ENCODE measurements around the gene CCNK.

The CCNK gene

DNA sequence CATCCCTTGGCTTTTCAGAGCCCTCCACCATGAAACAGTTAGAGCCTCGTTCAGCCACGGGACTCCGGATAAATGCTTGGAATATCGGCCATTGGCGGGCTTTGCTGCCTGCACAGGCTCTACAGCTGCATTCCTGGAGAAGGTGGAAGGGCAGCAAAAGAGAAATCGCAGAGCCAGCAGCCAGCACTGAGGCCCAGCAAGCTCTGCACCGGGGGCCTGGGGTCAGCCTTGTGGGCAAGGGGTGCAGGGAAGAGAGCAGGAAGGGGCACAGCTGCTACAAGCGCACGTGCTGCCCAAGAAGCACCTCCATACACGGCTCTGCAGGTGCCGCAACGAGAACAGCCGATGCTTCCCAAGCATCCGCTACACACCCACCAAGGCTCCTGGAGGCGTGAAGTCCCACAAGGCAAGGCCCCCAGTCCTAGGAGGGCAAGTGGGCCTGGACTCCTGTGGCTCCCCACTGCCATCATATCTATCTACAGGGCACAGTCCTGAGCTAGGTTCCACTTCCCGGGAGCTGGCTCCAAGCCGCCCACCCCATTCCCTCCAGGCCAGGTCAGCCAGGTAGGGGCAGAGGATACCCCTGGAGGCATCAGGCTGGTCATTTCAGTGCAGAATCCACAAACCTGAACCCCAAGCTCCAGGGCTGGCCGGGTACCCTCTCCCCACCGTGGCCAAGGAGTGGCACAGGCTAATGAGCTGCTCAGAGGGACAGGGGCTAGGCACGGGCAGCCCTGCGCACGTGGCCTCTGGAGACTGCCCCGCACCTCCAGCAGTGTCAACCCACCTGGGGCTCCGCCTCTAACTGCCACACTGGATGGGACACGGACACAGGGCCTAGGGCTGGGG is 40.2 kb downstream of the CCNK start:
- DNase-seq = no peak

DNA sequence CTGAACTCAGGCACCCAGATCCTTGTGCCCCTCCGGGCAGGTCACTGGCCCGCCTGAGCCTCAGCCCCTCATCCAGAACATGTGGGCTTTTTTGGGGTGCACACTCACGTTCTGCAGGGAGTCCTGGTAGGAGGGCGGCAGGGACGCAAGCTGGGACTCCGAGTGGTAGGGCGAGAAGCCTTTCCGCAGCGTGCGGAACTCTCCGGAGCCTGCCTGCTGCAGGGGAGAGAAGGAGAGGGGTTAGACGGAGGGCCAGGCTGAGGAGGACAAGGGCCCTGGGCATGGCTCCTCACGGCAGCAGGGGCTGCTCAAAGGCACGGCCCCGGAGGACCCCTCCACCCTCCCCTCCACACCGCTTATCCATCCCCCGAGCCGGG is 40.8 kb downstream of the CCNK start:
- no peak for DNase-seq

DNA sequence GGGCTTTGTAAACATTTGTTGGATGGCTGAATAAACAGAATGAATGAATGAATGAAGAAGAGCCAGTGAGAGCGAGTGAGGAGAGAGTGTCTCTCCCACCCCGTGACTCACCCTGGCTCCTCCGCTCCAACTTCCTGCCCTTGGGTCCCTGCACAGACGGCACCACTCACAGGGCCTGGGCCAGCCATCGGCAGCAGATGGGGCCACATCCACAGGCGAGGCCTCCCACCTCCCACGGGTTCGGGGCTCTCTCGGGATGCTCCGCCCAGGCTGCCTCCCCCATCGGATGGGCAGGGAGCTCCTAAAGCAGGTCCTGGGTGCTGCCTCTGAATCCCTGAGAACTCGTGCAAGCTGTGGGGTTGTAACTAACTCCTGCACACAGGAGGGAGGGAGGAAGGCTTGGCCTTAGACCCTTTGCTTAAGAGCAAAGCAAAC is 41.3 kb downstream of the CCNK start:
- DNase-seq = no peak

DNA sequence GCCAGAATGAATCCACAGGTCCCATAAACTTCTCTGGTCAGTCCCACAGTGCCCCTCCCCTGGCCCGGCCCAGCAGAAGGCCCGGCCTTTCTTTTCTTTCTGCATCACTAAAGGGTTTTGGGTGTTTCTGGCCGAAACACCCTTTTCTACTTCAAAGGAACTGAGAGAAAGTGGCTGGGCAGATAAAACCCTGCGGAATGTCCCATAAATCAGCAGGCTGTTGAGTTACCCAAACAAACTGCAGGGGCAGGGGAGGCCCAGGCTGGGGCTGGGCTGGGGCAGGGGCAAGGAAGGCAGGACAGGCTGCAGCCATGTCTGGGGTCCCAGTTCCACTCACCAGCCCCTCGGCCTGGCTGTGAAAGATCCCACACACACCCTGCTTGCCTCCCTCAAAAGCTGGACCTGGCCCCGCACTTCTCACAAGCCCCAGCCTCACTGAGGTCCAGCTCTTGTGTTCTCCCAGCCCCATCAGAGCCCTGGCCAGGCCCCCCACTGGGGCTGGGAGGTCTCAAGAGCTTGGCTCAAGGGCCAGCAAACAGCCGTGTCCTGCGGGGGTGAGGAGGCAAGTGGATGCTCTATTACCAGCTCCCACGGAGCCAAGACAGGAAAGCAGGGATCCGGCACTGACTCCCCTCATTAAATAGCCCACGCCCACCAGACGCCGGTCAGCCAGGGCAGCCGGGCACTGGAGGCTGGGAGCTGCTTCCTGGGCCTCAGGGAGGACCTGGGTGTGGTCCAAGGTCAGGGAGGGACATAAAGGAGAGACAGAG is 41.9 kb downstream of the CCNK start:
- DNase-seq = no peak

DNA sequence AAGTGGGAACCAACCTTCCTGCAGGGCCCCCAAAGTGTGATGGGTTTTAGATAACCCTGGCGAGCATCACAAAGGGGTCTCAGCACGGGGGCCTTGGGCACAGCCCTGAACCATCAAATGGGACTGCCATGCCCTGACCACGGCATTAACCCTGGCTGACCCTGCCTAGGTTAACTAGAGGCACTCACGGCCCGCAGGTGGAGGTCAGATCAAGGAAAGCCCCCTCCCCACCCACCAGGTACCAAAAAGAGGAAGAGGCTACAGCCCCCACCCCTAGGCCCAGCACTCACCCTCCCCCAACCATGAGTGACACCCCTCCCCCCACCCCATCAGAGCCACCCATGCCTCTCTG is 42.5 kb downstream of the CCNK start:
- no peak for DNase-seq

DNA sequence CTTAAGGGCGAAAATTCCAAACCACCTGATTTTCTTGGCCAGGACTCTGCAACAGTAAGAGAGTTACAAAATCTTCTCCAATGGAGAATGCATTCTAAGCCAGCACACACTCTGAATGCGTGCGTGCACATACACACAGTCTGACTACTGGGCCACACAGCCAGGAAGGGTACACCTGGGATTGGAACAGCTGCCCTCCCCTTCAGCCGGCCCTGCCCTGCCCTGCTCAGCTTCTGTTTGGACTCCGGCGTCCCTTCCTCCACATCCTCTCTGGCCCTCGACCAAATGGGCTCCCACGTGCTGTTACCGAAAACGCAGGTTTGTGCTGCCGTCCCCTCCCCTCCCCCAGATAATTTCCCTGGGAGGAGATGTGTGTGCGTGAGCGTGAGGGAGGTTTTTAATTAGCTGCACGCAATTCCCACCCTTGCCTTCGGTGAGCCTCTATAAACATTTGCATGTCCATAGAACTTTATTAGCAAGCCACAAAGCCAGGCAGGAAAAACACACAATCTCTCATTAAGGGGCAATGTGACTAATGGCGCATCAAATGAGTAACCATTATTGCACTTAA is 43.0 kb downstream of the CCNK start:
- DNase-seq = no peak

DNA sequence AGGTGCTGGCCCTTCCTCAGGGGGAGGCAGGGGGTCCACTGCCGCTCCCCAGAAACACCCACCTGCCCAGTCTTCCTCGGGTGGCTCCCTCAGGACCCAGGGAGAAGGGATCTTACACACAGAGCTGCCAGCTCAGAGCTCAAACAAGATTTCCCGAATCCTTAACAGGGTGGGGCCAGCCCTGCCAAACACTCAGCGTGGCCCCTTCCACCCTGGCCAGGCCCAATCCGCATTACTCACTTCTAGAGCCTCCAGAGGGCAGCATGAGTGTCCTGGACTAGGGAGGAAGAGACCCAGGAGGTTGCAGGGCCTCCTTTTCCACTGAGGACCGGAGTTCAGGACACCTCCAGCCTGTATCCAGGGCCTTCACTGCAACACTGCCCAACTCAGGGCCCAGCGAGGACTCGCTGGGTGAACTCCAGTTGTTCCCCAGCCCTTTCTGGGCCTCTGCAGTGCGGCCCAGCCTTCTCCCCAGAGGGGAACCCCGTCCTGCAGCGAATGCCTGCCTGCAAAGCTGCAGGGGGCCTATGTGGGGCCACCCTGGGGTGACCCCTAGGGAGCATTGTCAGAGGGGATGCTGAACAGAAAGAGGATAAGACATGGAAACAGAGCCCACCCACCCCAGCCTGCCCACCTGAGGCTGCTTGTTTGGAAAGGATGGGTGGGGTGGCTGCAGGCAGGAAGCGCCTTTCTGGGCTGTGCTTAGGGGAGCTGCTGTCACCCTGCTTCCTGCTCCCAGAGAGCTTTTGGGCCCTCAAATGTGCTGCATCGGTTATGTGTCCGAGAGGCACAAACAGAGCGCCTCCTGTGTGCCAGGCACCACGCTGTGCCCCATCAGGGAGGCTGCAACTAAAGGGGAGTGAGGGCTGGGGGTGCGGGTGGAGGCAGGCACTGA is 43.8 kb downstream of the CCNK start:
- DNase-seq = peak in 1 of 4 experiments; percentile 16

DNA sequence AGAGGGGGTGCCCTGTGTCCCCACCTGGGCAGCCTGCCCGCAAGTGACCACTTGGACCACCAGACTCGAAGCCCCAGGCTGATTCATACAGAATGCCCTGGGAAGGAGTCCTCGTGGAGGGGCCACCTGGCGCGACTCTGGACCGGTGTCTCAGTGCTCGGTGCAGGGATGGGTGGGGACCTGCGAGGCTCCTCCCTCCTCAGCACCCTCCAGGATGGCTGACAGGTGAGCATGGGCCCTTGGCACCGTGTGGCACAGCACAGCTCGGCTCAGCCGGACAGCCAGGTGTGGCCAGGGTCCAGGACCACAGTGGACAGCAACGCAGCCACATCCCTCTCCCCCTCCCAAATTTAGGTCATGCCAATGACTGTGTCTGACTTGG is 44.5 kb downstream of the CCNK start:
- no peak for DNase-seq

DNA sequence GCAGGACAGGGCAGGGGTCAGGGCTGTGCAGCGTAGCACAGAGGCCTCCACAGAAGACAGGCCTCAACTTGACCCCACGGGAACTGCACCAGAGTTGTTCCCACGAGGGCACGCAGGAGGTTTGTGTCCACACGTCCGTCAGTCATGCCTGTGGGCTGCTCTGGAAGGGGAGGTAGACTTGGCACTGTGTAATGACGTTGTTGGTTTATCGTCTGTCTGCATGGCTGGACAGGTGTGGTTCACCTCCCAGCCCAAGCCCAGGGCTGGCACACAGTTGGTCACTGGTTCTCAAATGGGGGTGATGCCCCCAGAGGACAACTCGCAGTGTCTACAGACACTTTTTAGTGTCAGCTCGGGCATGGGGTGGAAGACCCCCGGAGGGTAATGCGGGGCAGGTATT is 45.8 kb downstream of the CCNK start:
- DNase-seq = no peak

DNA sequence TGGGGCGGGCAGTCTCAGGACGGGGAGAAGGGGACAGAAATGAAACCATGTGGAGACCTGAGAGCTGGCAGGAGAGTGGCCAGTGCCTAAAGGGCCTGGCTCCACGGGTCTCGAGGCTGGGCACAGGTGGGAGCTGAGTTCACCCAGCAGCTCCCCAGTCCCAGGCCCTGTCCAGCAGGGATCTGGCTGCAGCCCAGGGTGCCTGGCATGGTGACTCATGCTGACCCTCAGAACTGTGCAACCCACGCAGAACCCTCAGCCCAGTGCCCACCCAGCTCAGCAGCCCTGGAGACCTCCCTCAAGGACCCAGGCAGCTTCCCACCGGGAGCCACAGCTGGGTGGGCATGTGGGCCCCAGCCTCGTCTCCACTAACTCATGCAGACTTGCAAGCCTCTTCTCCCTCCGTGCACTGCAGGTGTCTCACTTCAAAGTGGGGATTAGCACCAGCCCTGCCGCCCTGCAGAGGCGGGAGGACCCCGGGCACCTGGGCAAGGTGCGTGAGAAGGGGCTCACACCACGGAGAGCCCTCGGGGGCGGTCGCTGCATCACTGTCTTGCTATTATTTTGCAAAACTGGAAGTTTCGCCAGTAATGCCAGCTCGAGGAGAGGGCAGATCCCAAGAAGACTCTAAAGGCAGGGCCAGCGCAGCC is 46.3 kb downstream of the CCNK start:
- no peak for DNase-seq

DNA sequence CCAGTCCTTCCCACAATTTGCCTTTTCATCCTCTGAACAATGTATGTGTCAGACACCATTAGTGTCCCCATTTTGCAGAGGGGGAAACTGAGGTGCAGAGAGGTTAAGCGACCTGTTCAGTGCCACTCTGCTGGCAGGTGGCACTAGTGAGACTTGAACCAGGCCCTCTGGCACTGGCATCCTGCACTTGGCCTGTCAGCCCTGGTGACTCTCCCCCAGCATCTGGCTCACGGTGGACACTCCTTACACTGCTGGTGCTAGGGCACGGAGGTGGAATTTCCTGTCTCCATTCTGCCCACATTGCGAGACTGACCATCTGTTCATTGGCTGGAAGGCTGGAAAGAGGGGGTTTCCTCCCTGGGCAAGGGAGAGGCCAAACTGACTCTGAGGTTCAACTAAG is 48.7 kb downstream of the CCNK start:
- no peak for DNase-seq

DNA sequence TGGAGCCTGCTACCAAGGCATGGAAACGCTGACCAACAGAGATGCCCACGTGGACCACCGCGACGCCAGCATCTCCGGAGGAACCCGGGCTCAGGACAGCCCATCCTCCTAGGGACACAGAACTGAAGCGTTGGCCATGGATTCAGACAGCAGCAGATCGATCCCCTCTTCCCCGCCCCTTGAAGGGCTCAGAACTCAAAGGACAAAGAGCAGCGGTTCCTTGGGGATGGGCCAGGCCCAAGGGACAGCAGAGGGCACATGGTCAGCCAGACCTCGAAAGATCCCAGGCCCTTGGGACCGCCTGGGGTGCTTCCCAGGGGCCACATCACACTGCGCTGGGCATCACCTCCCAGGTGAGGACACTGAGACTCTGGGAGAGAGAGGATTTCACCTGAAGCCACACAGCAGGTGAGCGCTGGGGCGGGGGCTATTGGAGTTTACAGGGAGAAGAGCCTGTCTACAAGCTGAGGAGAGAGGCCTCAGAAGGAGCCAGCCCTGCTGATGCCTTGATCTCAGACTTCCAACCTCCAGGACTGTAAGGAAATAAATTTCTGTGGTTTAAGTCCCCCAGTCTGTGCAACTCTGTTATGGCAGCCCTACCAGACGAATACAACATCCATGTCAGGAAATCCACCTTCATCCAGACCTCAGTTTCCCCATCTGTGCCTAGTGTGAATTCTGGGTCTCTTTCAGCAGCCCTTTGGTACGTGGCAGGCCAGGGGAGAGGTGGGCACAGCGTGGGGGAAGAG is 49.4 kb downstream of the CCNK start:
- DNase-seq = no peak

DNA sequence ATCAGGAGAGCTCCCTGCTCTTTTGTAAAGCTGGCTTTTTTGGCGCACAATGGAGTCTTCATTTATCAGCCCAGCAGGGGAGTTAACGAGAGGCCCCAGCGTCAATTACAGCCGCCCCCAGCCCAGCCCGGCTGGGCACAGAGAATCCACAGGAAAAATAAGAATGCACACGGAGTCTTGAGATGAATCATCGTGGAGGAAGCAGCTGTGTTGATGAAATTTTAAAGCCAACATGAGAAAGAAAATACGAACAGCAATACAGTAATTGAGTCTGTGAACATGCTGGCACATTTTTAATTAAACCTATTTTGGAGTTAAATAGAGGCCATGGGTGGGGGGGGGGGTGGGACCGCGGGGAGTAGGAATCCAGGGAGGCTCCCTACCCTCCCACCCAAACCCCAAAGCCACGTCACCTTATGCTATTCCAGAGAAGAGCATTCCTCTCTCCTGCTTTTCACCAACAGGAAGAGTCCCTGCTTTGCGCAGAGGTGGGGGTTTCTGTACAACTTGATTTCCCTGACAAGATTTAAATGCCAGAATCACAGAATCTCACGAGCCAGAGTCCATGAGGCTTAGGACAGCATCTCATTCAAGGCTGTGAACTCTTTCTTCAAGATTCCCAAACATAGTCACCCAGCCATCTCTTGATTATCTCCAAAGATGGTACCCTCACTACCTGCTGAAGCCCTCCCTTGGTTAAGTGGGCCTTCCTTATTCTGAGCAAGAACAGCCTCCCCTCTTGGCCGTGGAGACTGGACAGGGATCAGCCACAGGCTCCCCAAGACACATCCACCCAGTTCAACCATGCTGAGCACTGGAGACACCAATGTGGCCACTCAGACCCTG is 50.3 kb downstream of the CCNK start:
- DNase-seq = no peak

DNA sequence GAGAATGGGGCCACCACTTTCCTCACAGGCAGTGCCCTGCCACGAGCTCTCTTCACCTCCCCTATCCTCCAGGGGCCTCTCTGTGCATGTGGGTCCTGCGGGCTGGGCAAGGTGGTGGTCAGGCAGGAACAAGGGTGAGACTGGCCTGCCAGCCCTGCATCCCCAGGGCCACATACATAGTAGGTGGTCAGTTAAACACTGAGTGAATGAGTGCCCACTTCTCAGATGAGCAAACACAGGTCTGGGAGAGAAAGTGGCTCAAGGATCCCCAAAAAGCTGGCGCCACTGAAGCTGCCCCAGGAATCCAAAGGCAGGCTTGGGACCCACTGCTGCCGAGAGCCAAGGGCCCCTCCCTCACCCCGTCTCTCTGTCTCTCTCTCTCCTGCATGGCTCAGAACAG is 51.1 kb downstream of the CCNK start:
- DNase-seq = no peak

DNA sequence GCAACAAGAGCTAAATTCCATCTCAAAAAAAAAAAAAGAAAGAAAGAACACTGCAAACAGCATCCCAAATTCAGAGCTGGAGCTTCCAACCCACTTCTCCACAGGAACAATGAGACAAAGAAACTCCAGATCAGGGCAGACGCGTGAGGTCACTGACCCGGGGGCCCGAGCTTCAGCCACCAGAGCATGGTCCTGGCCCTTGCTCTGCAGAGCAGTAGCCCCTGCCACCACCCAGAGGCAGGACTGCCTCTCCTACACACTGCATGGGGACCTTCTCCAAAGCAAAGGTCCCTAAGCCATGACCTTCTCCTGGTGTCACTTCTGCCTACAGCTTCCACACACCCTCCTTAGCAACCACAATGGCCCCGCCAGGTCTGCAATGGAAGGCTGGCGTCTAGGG is 53.1 kb downstream of the CCNK start:
- DNase-seq = no peak

DNA sequence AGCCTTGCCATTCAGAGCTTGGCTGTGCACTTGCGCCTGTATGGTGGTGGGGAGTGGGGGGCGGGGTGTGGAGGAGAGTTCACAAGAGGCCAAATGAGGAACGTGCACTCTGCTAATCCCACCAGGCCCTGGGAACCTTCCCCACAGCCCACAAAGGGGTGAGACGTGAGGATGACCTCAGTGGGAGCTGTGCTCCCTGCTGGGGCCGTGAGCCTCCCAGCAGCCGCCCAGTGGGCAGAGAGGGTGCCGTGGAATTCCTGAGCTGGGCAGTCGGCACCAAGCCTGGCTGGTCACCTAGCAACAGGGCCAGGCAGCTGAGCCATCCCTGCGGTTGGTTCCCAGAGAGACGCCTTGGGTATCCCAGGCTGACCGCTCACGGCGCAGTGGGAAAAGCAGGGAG is 53.7 kb downstream of the CCNK start:
- DNase-seq = no peak

DNA sequence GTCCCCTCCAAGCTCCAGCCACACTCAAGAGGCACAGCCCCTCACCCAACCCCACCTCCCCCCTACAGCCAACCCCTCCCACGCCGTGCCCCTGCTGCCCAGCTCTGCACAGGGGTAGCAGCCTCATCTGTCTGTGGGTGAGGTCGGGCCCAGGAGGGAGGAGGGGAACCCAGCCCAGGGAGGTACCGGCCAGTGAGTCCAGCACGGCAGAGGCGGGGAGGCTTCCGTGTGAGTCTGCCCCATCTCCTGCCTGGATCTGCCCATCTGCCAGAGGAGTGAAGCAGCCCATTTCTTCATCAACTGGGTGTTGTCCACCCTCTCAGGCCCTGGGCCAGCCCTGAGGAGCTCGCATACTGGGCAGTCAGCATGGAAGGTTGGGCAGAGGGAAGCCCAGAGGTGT is 54.2 kb downstream of the CCNK start:
- DNase-seq = no peak

DNA sequence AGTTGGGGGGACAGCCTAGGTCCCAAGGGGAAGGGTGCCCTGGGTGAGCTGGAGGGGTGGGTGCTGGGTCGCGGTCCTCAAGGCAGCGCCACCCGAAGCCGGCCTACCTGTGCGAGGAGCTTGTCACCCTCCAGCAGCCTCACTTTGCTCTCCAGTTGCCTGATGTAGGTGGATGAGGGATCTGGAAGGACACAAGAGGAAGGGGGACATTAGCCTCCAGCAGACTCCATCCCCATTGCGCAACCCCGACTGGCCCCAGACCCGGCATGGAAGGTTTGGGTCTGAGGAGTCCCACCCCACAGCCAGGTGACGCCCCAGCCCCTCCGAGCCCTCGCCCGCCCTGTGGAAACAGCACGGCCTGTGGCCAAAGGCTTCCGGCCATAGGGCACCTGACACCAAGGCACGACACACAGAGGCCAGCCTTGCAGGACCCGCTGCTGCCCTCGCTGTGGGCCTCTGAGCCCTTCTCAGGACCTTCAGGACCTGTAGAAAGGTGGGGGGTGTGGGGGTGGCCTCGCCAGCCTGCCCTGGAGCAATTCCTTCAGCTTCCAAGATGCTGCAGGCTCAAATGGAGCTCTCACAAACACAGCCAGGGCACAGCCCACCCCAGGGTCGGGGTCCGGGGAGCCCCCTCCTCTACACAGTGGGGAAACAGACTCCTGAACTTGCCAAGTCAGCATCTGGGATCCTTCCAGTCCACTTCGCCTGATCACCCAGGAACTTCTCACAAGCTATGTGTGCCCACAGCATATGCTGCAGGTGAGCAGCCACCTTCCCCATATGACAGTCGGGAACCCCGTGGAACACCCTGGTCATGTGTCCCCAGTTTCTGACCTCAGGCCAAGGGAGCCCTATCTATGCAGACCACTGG is 54.9 kb downstream of the CCNK start:
- no peak for DNase-seq

DNA sequence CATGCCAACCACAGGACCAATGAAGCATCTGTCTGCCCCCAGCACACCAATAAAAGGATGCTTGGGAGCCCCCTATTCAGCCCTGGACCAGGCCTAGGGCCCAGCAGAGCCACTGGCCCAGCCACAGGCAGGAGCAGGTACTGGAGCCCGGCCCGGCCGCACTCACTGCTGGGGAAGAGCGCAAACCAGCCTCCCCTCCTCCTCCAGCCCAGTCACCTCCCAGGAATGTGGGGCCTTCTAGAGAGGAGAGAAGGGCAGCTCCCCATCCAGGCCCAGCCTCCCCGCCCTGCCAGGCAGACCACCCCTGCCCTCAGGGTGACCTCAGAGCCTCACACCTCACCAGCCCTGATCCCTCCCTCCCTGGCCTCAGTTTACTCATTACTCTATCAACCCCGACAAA is 56.2 kb downstream of the CCNK start:
- no peak for DNase-seq

DNA sequence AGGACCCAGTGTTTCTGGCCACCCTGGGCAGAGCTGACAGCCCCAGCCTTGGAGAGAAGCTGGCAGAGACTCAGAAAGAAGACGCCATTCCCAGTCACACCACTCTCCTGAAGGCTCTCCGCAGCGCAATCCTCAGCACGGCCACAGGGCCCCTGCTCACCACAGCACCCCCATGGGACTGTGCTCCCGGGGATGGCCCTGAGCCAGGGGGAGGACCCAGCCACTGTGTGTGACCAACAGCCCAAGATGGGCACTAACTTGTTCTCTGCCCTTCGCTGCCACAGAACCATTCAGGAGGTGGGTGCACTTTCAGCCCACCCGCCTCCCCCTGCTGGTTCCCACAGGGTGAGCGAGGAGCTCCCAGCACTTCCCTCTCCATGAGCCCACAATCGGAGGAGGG is 57.1 kb downstream of the CCNK start:
- no peak for DNase-seq

Measured in activated naive CD4-positive, alpha-beta T cell (primary cell).